Astrocyte (in vitro differentiated cells and primary cell): ENCODE data around the gene CYP4F8. TPM values are rescaled to one million over a fixed set of nuclear protein-coding genes. Genes with fewer than 3 reads are reported as not detected.

Experiments
- DNase-seq: peaks from one replicate; pipeline ENCODE4 v3.0.0-alpha.2; 2010; ENCODE audit warnings: low read depth
- FAIRE-seq: peaks from 2 replicates; lab custom pipeline; 2011; peaks lifted over from hg19 to GRCh38; lab: Jason Lieb, UNC
- H2AFZ ChIP-seq: 2 replicates; pipeline ENCODE4 v1.6.0; 2012; ENCODE audit warnings: low read depth, low read length, inconsistent platforms
- H3K27ac ChIP-seq: 2 replicates; pipeline ENCODE4 v1.5.1; 2011; ENCODE audit warnings: low read depth, low read length, inconsistent platforms
- H3K27me3 ChIP-seq: 2 replicates; pipeline ENCODE4 v1.6.0; 2011; ENCODE audit warnings: low read length, inconsistent platforms; ENCODE audit not compliant: insufficient read depth
- H3K36me3 ChIP-seq: 2 replicates; pipeline ENCODE4 v1.5.1; 2011; ENCODE audit warnings: low read length, inconsistent platforms; ENCODE audit not compliant: insufficient read depth
- H3K4me1 ChIP-seq: 2 replicates; pipeline ENCODE4 v1.5.1; 2011; ENCODE audit warnings: low read length, inconsistent platforms; ENCODE audit not compliant: insufficient read depth
- H3K4me2 ChIP-seq: 2 replicates; pipeline ENCODE4 v1.6.0; 2012; ENCODE audit warnings: low read length, inconsistent platforms
- H3K4me3 ChIP-seq: 2 replicates; pipeline ENCODE4 v1.5.1; 2011; ENCODE audit warnings: low read depth, mild to moderate bottlenecking, low read length, inconsistent platforms; ENCODE audit not compliant: insufficient read depth
- H3K79me2 ChIP-seq: 2 replicates; pipeline ENCODE4 v1.6.0; 2012; ENCODE audit warnings: mild to moderate bottlenecking, low read length, inconsistent platforms; ENCODE audit not compliant: insufficient read depth
- H3K9ac ChIP-seq: 2 replicates; pipeline ENCODE4 v1.6.0; 2012; ENCODE audit warnings: mild to moderate bottlenecking, low read length, inconsistent platforms
- H3K9me3 ChIP-seq: 2 replicates; pipeline ENCODE4 v1.5.1; 2012; ENCODE audit warnings: low read depth, mild to moderate bottlenecking, low read length, inconsistent platforms; ENCODE audit not compliant: insufficient read depth
- H4K20me1 ChIP-seq: 2 replicates; pipeline ENCODE4 v1.6.0; 2012; ENCODE audit warnings: low read length, inconsistent platforms; ENCODE audit not compliant: insufficient read depth
- H3K27ac Mint-ChIP-seq: one replicate; pipeline ENCODE4 v1.8.0; 2021; ENCODE audit warnings: mild to moderate bottlenecking, mixed read lengths; ENCODE audit not compliant: unreplicated experiment
- H3K27me3 Mint-ChIP-seq: one replicate; pipeline ENCODE4 v1.8.0; 2021; ENCODE audit warnings: low read depth, mixed read lengths; ENCODE audit not compliant: unreplicated experiment
- H3K36me3 Mint-ChIP-seq: one replicate; pipeline ENCODE4 v1.8.0; 2021; ENCODE audit warnings: low read depth, mixed read lengths; ENCODE audit not compliant: unreplicated experiment
- H3K4me1 Mint-ChIP-seq: one replicate; pipeline ENCODE4 v1.8.0; 2021; ENCODE audit warnings: low read depth, mixed read lengths; ENCODE audit not compliant: unreplicated experiment
- H3K4me3 Mint-ChIP-seq: one replicate; pipeline ENCODE4 v1.8.0; 2021; ENCODE audit warnings: mild to moderate bottlenecking, moderate library complexity, mixed read lengths; ENCODE audit not compliant: unreplicated experiment
- H3K9me3 Mint-ChIP-seq: one replicate; pipeline ENCODE4 v1.8.0; 2021; ENCODE audit warnings: mild to moderate bottlenecking, mixed read lengths; ENCODE audit not compliant: unreplicated experiment
- CTCF ChIP-seq: IDR thresholded peaks from 2 replicates; pipeline ENCODE4 v1.5.1; 2011; ENCODE audit warnings: low read depth, mild to moderate bottlenecking, inconsistent platforms, low read length, moderate library complexity; ENCODE audit not compliant: insufficient read depth
- EZH2 ChIP-seq: IDR thresholded peaks from 2 replicates; pipeline ENCODE4 v1.6.1; 2012; ENCODE audit warnings: mild to moderate bottlenecking, low read length, inconsistent platforms; ENCODE audit not compliant: insufficient read depth
- total RNA-seq: library from RNA; stranded (reverse); gene quantifications from 2 replicates; pipeline ENCODE4 v1.2.1, GENCODE V29; 2021

Gene CYP4F8
- total RNA-seq, 1 donor from 2014 or later, result not detected

- no peak overlapping the region for H2AFZ ChIP-seq
- no peaks in the 10 kb centered on the region for H3K9me3 ChIP-seq
- no peak overlapping the region for H3K4me2 ChIP-seq
- H3K27ac Mint-ChIP-seq, result no peak overlapping the region
- no peaks in the 10 kb centered on the region for H3K4me1 ChIP-seq
- no peak overlapping the region for H3K4me3 ChIP-seq
- DNase-seq (no peak), FAIRE-seq (no peak)
- H3K36me3 Mint-ChIP-seq, result peaks cover 2% of the 10 kb centered on the region
- no peak overlapping the region for H3K4me3 Mint-ChIP-seq
- H3K27me3 ChIP-seq, result no peaks in the 10 kb centered on the region
- H3K79me2 ChIP-seq, result no peaks in the 10 kb centered on the region
- no peak overlapping the region for H3K9ac ChIP-seq
- no peak overlapping the region for H3K27ac ChIP-seq
- H3K27me3 Mint-ChIP-seq, result no peaks in the 10 kb centered on the region
- no peaks in the 10 kb centered on the region for H3K36me3 ChIP-seq
- no peaks in the 10 kb centered on the region for H3K4me1 Mint-ChIP-seq
- H4K20me1 ChIP-seq, result no peaks in the 10 kb centered on the region
- TF ChIP-seq EZH2 (no peak), CTCF (no peak)
- H3K9me3 Mint-ChIP-seq, result peaks cover 11% of the 10 kb centered on the region
Measured at GRCh38 chr19:15618321-15618720, 3.3 kb downstream of the CYP4F8 start.

- Histone ChIP-seq H3K79me2 (no peaks in the 10 kb centered on the region), H3K9me3 (no peaks in the 10 kb centered on the region), H4K20me1 (no peaks in the 10 kb centered on the region), H3K27me3 (no peaks in the 10 kb centered on the region), H3K27ac (no peak overlapping the region), H3K36me3 (no peaks in the 10 kb centered on the region), H3K4me3 (no peak overlapping the region), H2AFZ (no peak overlapping the region), H3K4me2 (no peak overlapping the region), H3K9ac (no peak overlapping the region), H3K4me1 (no peaks in the 10 kb centered on the region)
- no peak for FAIRE-seq
- no peaks in the 10 kb centered on the region for H3K4me1 Mint-ChIP-seq
- TF ChIP-seq EZH2 (no peak), CTCF (no peak)
- H3K36me3 Mint-ChIP-seq, result no peaks in the 10 kb centered on the region
- H3K9me3 Mint-ChIP-seq, result peaks cover 17% of the 10 kb centered on the region
- H3K27me3 Mint-ChIP-seq, result no peaks in the 10 kb centered on the region
- no peak for DNase-seq
- H3K27ac Mint-ChIP-seq, result no peak overlapping the region
- no peak overlapping the region for H3K4me3 Mint-ChIP-seq
Measured at GRCh38 chr19:15621801-15622200, 6.8 kb downstream of the CYP4F8 start.

- DNase-seq, result no peak
- no peak for FAIRE-seq
- H3K4me3 ChIP-seq, result no peak overlapping the region
- Mint-ChIP-seq H3K4me3 (no peak overlapping the region), H3K4me1 (no peaks in the 10 kb centered on the region), H3K36me3 (no peaks in the 10 kb centered on the region), H3K27ac (no peak overlapping the region), H3K9me3 (peaks cover 19% of the 10 kb centered on the region), H3K27me3 (no peaks in the 10 kb centered on the region)
- no peaks in the 10 kb centered on the region for H3K4me1 ChIP-seq
- no peaks in the 10 kb centered on the region for H3K9me3 ChIP-seq
- H4K20me1 ChIP-seq, result no peaks in the 10 kb centered on the region
- no peak overlapping the region for H2AFZ ChIP-seq
- H3K27me3 ChIP-seq, result no peaks in the 10 kb centered on the region
- no peaks in the 10 kb centered on the region for H3K79me2 ChIP-seq
- H3K27ac ChIP-seq, result no peak overlapping the region
- no peak overlapping the region for H3K4me2 ChIP-seq
- no peaks in the 10 kb centered on the region for H3K36me3 ChIP-seq
- TF ChIP-seq CTCF, result no peak
- no peak for TF ChIP-seq EZH2
- H3K9ac ChIP-seq, result no peak overlapping the region
Measured at GRCh38 chr19:15622991-15623390, 8.0 kb downstream of the CYP4F8 start.
